ENCODE data around the gene RNF125.

RNF125 gene

GRCh38 chr18:32092422-32093101 lies 73.9 kb downstream of the RNF125 start (continued):
- TF ChIP-seq, protein P1, sequence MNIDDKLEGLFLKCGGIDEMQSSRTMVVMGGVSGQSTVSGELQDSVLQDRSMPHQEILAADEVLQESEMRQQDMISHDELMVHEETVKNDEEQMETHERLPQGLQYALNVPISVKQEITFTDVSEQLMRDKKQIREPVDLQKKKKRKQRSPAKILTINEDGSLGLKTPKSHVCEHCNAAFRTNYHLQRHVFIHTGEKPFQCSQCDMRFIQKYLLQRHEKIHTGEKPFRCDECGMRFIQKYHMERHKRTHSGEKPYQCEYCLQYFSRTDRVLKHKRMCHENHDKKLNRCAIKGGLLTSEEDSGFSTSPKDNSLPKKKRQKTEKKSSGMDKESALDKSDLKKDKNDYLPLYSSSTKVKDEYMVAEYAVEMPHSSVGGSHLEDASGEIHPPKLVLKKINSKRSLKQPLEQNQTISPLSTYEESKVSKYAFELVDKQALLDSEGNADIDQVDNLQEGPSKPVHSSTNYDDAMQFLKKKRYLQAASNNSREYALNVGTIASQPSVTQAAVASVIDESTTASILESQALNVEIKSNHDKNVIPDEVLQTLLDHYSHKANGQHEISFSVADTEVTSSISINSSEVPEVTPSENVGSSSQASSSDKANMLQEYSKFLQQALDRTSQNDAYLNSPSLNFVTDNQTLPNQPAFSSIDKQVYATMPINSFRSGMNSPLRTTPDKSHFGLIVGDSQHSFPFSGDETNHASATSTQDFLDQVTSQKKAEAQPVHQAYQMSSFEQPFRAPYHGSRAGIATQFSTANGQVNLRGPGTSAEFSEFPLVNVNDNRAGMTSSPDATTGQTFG (tag by site-specific recombination; IDR thresholded peaks at IDR 0.05; ENCODE audit: borderline replicate concordance) = no peak
- TF ChIP-seq YY2 (tag by site-specific recombination; IDR thresholded peaks at IDR 0.05) (peak; percentile 79), ZNF16 (tag by site-specific recombination; IDR thresholded peaks at IDR 0.05; ENCODE audit: low read depth) (no peak), ZNF146 (tag by site-specific recombination; IDR thresholded peaks at IDR 0.05) (peak; percentile 14; the same call in 1 of the 2 replicates), SP3 (tag by site-specific recombination; IDR thresholded peaks at IDR 0.05) (peak; percentile 96), SETDB1 (IDR thresholded peaks at IDR 0.05; ENCODE audit: insufficient read length, low read length) (no peak), BCL11B (tag by site-specific recombination; IDR thresholded peaks at IDR 0.05; ENCODE audit: low read depth) (no peak), GFI1B (tag by site-specific recombination; IDR thresholded peaks at IDR 0.05) (no peak), ZNF223 (tag by site-specific recombination; IDR thresholded peaks at IDR 0.05) (no peak), SCRT2 (tag by site-specific recombination; IDR thresholded peaks at IDR 0.05) (no peak), ZNF76 (tag by site-specific recombination; IDR thresholded peaks at IDR 0.05; ENCODE audit: borderline replicate concordance, low read depth) (no peak), SALL2 (tag by site-specific recombination; IDR thresholded peaks at IDR 0.05; ENCODE audit: borderline replicate concordance) (no peak), ZNF202 (tag by site-specific recombination; IDR thresholded peaks at IDR 0.05; ENCODE audit: borderline replicate concordance) (no peak), ZNF2 (tag by site-specific recombination; IDR thresholded peaks at IDR 0.05) (no peak), IKZF3 (tag by site-specific recombination; IDR thresholded peaks at IDR 0.05) (no peak), ZNF169 (tag by site-specific recombination; IDR thresholded peaks at IDR 0.05) (no peak), SP2 (tag by site-specific recombination; IDR thresholded peaks at IDR 0.05) (peak; percentile 74), ZNF324 (tag by site-specific recombination; IDR thresholded peaks at IDR 0.05) (peak; percentile 60; the same call in 1 of the 2 replicates), ZNF521 (tag by site-specific recombination; IDR thresholded peaks at IDR 0.05) (no peak), RBAK (tag by site-specific recombination; IDR thresholded peaks at IDR 0.05) (no peak), CTCF (tag by site-specific recombination; IDR thresholded peaks at IDR 0.05) (no peak; the same call in 1 of the 2 replicates), ZNF677 (tag by site-specific recombination; IDR thresholded peaks at IDR 0.05) (no peak), ZNF394 (tag by site-specific recombination; IDR thresholded peaks at IDR 0.05; ENCODE audit: borderline replicate concordance) (no peak), HOXA7 (CRISPR knock-in tag; IDR thresholded peaks at IDR 0.05; ENCODE audit: borderline replicate concordance) (no peak), ZNF175 (tag by site-specific recombination; IDR thresholded peaks at IDR 0.05) (no peak), ZNF626 (tag by site-specific recombination; IDR thresholded peaks at IDR 0.05) (no peak), ZNF529 (tag by site-specific recombination; IDR thresholded peaks at IDR 0.05; ENCODE audit: insufficient replicate concordance) (no peak), ZNF311 (tag by site-specific recombination; IDR thresholded peaks at IDR 0.05; ENCODE audit: borderline replicate concordance) (no peak), ZNF274 (IDR thresholded peaks at IDR 0.05; ENCODE audit: low read length) (no peak), ZNF274 (tag by site-specific recombination; IDR thresholded peaks at IDR 0.05; ENCODE audit: borderline replicate concordance) (no peak), ZNF701 (tag by site-specific recombination; IDR thresholded peaks at IDR 0.05) (no peak), ZNF518A (tag by site-specific recombination; conservative IDR thresholded peaks at IDR 0.05; ENCODE audit: low read depth) (no peak), ZBTB1 (tag by site-specific recombination; IDR thresholded peaks at IDR 0.05) (no peak)

Measured in HEK293 (cell line).